Measurements from ENCODE around the gene PEX16.
"Not testable (repeated sequence)": the region's sequence is repeated elsewhere in the genome, so short reads cannot be mapped to it uniquely, and the experiment has no call there.

The PEX16 gene

DNA sequence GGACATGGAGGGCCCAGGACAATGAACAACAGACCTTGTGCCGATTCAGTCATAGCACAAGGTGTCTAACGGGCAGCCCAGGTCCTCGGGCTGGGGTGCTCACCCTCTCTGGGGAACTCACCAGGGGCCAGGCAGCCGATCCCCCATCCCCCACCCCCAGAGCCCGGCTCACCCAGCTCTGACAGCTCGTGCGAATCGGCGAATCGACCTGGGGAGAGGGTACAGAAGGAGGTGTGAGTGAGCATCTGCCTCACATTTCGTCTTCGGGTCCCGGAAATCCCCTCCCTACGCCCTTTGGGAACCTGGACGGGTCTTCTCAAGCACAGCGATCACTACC lies 423 bp downstream of the PEX16 start:
- no peak for DNase-seq

DNA sequence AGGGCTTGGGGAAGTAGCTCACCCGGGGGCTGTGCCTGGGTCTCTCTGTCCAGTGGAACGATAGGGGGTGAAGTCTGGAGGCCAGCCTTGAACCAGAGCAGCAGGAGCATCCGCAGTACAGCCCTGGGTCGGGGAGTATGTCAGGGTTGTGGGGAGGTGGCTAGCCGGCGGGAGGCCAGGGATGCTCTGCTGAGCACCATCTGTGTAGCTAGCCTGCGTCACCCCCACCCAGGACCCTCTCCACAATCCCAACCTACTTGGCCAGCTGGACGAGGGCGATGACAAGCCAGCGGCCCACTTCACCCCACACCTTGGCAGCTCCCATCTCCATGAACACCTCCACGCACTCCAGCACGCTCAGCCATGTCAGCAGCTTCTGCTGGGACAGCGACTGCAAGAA lies 2.2 kb downstream of the PEX16 start:
- DNase-seq: no peak

GRCh38 chr11:45913942-45914635 lies 3.6 kb downstream of the PEX16 start:
- no peak for DNase-seq

GRCh38 chr11:45913514-45913913 lies 4.2 kb downstream of the PEX16 start:
- DNase-seq: no peak

- no peak for DNase-seq
These were observed 7.1 kb downstream of the PEX16 start for GRCh38 chr11:45910623-45911022.

GRCh38 chr11:45909594-45910475 lies 7.8 kb downstream of the PEX16 start:
- DNase-seq: no peak

GRCh38 chr11:45907911-45908370 lies 9.7 kb downstream of the PEX16 start:
- DNase-seq: no peak

GRCh38 chr11:45906965-45907611 lies 10.6 kb downstream of the PEX16 start, which contains the start of gene FREY1:
FREY1 (minus strand) TSS chr11:45907271; CDS start chr11:45907245, 26 bp downstream.
- no peak for DNase-seq

DNA sequence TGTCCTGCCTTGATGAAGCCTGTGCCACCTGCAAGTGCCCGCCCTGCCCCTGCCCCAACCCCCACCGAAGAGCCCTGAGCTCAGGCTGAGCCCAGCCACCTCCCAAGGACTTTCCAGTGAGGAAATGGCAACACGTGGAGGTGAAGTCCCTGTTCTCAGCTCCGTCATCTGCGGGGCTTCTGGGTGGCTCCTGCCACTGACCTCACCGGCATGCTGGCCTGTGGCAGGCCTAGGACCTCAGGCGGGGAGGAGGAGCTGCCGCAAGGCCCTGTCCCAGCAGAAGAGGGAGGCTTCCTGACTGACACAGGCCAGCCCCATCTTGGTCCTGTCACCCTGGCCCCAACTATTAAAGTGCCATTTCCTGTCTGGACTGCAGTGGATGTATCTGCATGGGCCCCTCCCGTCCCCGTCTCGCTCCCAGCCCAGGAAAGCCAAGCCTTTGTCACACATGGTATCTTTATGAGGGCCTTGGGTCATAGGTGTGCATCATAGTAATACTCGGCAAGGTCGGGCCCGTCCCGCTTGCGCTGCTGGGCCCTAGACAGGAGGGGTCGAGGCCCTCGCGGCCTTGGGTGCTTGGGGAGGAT lies 11.5 kb downstream of the PEX16 start:
- DNase-seq: no peak

DNA sequence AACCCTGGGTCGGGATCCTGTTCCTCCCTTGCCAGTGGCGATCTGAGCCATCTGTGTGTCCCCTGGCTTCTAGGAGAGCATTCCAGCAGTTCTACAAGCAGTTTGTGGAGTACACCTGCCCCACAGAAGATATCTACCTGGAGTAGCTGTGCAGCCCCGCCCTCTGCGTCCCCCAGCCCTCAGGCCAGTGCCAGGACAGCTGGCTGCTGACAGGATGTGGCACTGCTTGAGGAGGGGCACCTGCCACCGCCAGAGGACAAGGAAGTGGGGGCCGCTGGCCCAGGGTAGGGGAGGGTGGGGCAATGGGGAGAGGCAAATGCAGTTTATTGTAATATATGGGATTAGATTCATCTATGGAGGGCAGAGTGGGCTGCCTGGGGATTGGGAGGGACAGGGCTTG lies 12.1 kb downstream of the PEX16 start:
- DNase-seq: not testable (repeated sequence)

DNA sequence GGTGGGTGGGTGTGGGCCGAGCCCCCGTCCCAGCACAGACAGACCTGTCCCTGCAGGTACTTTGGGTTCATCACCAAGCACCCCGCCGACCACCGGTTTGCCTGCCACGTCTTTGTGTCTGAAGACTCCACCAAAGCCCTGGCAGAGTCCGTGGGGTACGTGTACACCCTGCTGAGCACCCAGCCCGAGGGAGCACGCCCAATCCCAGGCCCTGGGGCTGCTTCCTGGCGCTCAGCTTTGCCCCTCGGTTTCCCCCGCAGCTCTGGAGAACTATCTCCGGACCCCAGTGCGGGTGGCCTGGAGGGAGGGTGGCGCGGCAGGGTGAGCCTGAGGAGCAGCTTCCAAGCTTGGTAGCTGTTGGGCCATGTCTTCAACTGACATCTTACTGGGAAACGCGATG lies 12.6 kb downstream of the PEX16 start:
- DNase-seq: no peak

DNA sequence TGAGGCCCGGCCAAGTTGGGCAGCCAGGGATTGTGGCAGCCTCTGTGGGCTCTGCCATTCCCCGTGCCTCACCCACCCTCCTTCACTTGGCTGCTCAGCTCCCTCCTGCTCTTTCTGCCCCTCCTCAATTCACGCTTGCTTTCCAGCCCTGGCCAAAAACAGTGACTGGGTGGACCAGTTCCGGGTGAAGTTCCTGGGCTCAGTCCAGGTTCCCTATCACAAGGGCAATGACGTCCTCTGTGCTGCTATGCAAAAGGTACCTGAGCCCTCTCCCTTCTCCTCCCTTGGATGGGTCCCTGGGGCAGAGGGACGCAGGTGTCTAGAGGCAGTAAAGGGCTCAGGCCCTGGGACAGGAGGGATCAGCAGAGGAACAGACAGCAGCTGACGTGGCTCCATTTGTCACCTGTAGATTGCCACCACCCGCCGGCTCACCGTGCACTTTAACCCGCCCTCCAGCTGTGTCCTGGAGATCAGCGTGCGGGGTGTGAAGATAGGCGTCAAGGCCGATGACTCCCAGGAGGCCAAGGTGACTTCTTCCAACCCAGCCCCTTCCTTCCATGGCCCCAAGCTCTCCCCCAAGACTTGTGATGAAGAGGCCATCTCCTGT lies 13.3 kb downstream of the PEX16 start:
- DNase-seq: no peak

- DNase-seq: no peak
These were observed 15.0 kb downstream of the PEX16 start for GRCh38 chr11:45902452-45903380.

DNA sequence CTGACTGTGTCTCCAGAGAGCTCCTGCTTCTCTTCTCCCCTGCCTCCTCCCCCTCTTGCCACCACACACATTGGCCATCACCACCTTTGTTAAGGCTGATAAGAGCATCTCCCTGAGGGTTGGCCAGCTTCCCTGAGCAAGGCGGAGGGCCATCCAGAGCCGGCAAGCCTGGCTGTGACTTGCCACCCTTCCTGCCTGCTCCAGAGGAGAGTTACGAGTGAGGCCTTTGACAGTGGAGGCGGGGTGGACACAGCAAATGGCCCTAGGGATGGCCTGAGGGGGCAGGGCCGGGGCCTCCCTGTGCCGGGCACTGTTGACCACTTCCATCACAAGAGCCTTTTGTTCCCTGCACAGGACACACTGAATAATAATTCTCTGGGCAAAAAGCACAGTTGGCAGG lies 16.1 kb downstream of the PEX16 start:
- DNase-seq: no peak

GRCh38 chr11:45900916-45901617 lies 16.6 kb downstream of the PEX16 start:
- no peak for DNase-seq

DNA sequence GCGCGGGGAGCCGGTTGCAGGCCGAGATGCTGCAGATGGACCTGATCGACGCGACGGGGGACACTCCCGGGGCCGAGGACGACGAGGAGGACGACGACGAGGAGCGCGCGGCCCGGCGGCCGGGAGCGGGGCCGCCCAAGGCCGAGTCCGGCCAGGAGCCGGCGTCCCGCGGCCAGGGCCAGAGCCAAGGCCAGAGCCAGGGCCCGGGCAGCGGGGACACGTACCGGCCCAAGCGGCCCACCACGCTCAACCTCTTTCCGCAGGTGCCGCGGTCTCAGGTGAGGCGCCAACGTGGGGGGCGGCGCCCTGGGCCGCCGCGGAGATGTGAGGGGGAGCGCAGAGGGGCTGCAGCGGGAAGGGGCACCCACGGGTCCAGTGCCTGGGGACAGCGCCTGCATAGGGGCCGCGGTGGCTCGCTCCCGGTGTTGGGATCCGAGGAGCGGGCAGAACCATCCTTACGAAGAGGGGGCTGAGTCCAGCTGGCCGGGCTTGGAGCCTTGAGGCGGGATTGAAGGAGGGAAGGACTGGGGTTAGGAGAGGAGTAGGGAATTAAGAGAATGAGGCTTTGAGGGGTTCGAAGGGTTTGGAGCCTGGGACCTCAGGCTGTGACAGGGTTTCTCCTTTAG lies 17.4 kb downstream of the PEX16 start:
- not testable (repeated sequence) for DNase-seq

DNA sequence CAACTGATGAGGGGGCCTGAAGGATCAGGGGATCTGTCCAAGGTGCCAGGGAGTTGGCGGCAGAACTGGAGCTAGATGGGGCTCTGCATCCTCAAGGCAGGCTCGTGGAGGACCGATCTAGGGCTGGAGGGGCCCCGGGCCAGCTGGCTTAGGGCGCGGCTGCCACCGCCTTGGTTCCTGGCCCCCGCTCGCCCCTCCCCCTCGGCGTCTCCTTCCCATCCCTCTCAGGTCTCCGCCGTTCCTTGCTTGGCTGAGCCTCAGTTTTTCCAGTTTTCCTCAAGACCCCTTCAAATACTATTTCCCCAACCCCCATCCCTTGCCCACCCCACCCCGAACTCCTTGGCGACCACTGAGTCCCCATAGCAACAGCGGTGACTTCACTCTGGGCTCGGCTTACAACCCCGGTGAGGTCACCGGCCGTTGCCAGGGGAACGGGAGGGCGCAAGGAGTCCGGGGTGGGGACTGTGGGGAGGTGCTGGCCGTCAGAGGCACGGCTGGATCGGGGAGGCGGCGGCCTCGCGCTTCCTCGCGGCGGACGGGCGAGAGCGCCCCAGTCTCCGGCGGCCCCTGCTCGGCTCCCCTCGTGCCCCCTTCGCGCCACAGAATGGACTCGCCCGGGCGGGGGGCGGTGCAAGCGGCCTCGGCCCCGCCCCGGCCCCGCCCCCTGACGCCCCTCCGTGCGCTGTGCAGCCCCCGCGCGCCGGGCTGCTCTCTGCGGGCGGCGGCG lies 18.1 kb downstream of the PEX16 start:
- peak; percentile 56 for DNase-seq

GRCh38 chr11:45899086-45899447 lies 18.6 kb downstream of the PEX16 start:
- no peak for DNase-seq

GRCh38 chr11:45897556-45897955 lies 20.1 kb downstream of the PEX16 start:
- no peak for DNase-seq

GRCh38 chr11:45896422-45896984 lies 21.2 kb downstream of the PEX16 start:
- DNase-seq: peak; percentile 83
